LNCaP clone FGC (cell line): ENCODE measurements around the gene AREL1.

Experiments
- DNase-seq: peaks from one replicate; pipeline ENCODE4 v3.0.0-alpha.2; 2011; ENCODE audit warnings: low read depth
- H3K4me3 ChIP-seq: 2 replicates; pipeline ENCODE4 v1.5.1; 2011; ENCODE audit warnings: mild to moderate bottlenecking, low read depth, low read length, control low read depth
- CTCF ChIP-seq: IDR thresholded peaks from 2 replicates; pipeline ENCODE4 v1.5.1; 2012; ENCODE audit warnings: mild to moderate bottlenecking; ENCODE audit not compliant: control insufficient read depth, insufficient read depth; ENCODE audit errors: extremely low read depth

AREL1 gene

GRCh38 chr14:74619672-74620131 is 93.2 kb downstream of the AREL1 start:
- H3K4me3 ChIP-seq: no peak overlapping the region
- DNase-seq: no peak
- TF ChIP-seq CTCF: no peak

GRCh38 chr14:74618078-74618952 is 94.6 kb downstream of the AREL1 start:
- TF ChIP-seq CTCF: no peak
- no peak overlapping the region for H3K4me3 ChIP-seq
- DNase-seq: peak; percentile 52

- no peak for TF ChIP-seq CTCF
- no peak overlapping the region for H3K4me3 ChIP-seq
- no peak for DNase-seq
Measured at GRCh38 chr14:74616996-74617700, 95.7 kb downstream of the AREL1 start.

GRCh38 chr14:74616507-74616906 is 96.4 kb downstream of the AREL1 start:
- TF ChIP-seq CTCF: no peak
- DNase-seq: no peak
- H3K4me3 ChIP-seq: no peak overlapping the region

GRCh38 chr14:74615735-74616134 is 97.1 kb downstream of the AREL1 start:
- DNase-seq: no peak
- no peak overlapping the region for H3K4me3 ChIP-seq
- TF ChIP-seq CTCF: no peak

- no peak for TF ChIP-seq CTCF
- no peak for DNase-seq
- H3K4me3 ChIP-seq: no peak overlapping the region
Measured at GRCh38 chr14:74614508-74615495, 98.1 kb downstream of the AREL1 start.
